ENCODE data around the gene SSBP1. TPM values are rescaled to one million over a fixed set of nuclear protein-coding genes. Genes with fewer than 3 reads are reported as not detected.
"Not testable (repeated sequence)": the region's sequence is repeated elsewhere in the genome, so short reads cannot be mapped to it uniquely, and the experiment has no call there.

The SSBP1 gene
- total RNA-seq, 2 donors from 2014 or later = 139 to 213 TPM

DNA sequence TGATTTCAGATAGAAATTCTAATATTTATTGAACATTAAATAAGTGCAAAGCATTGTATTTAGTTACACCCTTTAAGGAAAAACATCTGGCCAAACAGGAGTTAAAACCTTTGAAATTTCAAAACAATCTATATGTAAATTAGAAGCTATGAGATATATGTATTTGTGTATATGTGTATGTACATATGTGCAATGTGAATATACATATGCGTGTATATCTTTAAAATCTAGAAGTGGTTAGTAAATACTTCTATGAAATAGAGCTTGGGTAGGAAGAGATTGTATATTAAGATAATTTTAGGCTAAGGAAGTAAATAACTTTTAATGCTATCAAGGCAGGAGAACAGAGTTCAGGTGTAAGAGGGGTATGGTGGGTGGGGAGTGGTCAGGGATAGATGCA lies 20.7 kb upstream of the SSBP1 start:
- Mint-ChIP-seq H3K4me1 (no peaks in the 10 kb centered on the region), H3K36me3 (ENCODE audit: low read depth) (no peaks in the 10 kb centered on the region), H3K27ac (no peak overlapping the region), H3K9me3 (no peaks in the 10 kb centered on the region), H3K27me3 (no peaks in the 10 kb centered on the region), H3K4me3 (no peak overlapping the region)
- no peak for ATAC-seq (replicated peaks)

DNA sequence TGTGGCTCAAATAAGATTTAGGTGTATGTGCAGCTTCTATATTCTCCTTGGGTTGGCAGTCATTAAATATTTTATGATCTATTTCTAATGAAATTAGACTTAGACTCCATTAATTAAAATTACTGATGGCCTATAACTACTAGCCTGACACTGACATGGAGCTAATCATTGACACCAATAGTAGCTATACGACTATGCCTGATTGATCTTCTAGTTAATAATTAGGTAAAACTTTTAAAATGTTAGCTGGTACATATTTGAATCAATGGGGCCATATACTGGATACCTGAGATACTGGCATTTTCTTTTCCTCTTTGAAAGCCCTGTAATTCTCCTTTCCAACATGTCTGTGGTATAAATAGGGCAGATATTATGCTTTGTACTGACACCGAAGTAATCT lies 15.6 kb upstream of the SSBP1 start:
- Mint-ChIP-seq H3K36me3 (ENCODE audit: low read depth) (no peaks in the 10 kb centered on the region), H3K27ac (no peak overlapping the region), H3K4me1 (no peaks in the 10 kb centered on the region), H3K4me3 (no peak overlapping the region), H3K9me3 (no peaks in the 10 kb centered on the region), H3K27me3 (no peaks in the 10 kb centered on the region)
- ATAC-seq (replicated peaks) = no peak

DNA sequence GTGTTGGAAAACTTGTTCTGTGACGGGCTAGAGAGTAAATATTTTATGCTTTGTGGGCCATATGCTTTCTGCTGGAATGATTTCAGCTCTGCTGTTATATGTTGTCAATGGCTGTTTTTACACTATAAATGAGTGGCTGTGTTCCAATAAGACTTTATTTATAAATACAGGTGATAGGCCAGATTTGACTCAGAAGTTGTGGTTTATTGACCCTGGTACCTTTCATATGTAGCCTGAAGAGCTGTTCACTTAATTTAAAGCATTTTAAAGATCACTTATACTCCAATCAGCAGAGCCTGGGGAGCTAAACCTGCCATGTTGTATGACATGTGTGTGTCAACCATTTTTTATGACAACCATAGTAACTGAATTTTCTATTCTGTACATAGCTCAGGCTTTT lies 9.1 kb upstream of the SSBP1 start:
- Mint-ChIP-seq H3K36me3 (ENCODE audit: low read depth) (no peaks in the 10 kb centered on the region), H3K9me3 (no peaks in the 10 kb centered on the region), H3K4me3 (no peak overlapping the region), H3K4me1 (no peaks in the 10 kb centered on the region), H3K27me3 (no peaks in the 10 kb centered on the region), H3K27ac (no peak overlapping the region)
- no peak for ATAC-seq (replicated peaks)

DNA sequence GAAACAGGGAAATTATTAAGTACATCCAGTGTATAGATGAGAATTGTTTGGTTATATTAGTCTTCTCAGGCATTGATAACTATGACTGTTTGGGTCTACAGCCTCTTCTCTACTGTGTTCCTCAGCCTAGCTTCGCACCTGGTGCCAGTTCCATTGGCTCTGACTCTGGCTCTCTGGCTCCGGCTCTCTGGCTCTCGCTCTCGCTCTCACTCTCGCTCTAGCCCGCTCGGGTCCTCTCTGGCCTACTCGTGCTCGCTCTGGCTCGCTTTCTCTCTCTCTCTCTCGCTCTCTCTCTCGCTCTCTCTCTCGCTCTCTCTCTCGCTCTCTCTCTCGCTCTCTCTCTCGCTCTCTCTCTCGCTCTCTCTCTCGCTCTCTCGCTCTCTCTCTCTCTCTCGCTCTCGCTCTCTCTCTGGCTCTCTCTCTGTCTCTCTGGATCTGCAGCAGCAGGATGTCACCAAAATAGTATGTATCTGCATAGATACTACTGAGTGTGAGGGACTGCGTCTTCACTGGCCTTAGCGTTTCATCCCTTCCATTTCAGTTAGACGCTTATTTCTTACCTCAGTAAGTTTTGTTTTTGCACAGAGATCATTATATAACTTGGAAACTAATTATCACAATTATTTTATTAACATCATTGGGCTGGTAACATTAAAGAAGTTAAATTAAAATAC lies 6.5 kb upstream of the SSBP1 start:
- no peaks in the 10 kb centered on the region for H3K9me3 Mint-ChIP-seq
- no peaks in the 10 kb centered on the region for H3K4me1 Mint-ChIP-seq
- no peak overlapping the region for H3K27ac Mint-ChIP-seq
- H3K36me3 Mint-ChIP-seq (ENCODE audit: low read depth) = no peaks in the 10 kb centered on the region
- no peak overlapping the region for H3K4me3 Mint-ChIP-seq
- no peak for ATAC-seq (replicated peaks)
- no peaks in the 10 kb centered on the region for H3K27me3 Mint-ChIP-seq

DNA sequence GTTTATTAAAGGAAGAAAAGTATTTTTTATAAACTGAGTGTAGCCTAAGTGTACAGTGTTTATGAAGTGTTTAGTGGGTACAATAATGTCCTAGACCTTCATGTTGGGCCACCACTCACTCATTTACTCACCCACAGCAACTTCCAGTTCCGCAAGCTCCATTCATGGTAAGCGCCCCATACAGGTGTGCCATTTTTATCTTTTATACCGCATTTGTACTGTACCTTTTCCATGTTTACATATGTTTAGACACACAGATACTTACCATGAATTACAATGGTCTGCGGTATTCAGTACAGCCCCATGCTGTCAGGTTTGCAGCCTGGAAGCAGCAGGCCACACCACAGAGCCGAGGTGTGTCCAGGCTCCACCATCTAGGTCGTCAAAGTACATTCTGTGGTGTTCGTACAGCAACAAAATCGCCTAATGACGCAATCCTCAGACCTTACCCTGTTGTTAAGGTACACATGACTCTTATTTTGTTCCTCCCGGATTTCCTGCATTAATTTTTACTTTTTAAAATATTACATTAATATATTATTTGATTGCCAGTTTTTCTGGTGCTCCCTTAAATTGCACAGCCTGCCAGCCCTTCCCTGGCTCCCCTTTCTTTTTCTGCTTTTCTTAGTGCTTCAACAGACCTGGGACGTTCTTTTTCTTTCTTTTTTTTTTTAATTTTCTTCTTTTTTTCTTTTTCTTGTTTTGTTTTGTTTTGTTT lies 881 bp upstream of the SSBP1 start:
- H3K27me3 Mint-ChIP-seq = no peaks in the 10 kb centered on the region
- peaks cover 47% of the 10 kb centered on the region for H3K36me3 Mint-ChIP-seq (ENCODE audit: low read depth)
- no peak for ATAC-seq (replicated peaks)
- H3K27ac Mint-ChIP-seq = peak overlapping the region; percentile 97
- H3K9me3 Mint-ChIP-seq = no peaks in the 10 kb centered on the region
- peaks cover 22% of the 10 kb centered on the region for H3K4me1 Mint-ChIP-seq
- peak overlapping the region; percentile 96 for H3K4me3 Mint-ChIP-seq

DNA sequence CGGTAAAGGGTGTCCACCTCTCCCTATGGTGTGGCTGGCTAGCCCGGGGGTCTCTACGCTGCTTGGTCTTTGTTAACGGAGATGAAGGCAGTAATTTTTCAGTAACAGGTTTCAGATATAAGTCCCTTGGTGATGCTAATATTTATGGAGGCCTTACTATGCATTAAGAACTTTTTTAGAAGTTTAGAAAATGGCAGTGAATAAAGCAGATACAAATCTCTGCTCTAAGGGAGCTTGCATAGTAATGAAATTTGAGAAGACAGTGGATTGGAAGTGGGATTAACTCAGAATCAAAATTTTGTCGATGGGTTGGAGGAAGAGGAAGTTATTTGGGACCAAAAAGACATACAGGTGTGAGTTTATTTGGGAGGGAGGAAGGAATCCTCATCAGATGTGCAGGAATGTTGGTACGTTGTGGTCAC lies 445 bp downstream of the SSBP1 start:
- Mint-ChIP-seq H3K9me3 (no peaks in the 10 kb centered on the region), H3K4me3 (peak overlapping the region; percentile 96), H3K4me1 (peaks cover 30% of the 10 kb centered on the region), H3K27me3 (no peaks in the 10 kb centered on the region), H3K36me3 (ENCODE audit: low read depth) (peaks cover 60% of the 10 kb centered on the region), H3K27ac (peak overlapping the region; percentile 97)
- ATAC-seq (replicated peaks) = no peak

DNA sequence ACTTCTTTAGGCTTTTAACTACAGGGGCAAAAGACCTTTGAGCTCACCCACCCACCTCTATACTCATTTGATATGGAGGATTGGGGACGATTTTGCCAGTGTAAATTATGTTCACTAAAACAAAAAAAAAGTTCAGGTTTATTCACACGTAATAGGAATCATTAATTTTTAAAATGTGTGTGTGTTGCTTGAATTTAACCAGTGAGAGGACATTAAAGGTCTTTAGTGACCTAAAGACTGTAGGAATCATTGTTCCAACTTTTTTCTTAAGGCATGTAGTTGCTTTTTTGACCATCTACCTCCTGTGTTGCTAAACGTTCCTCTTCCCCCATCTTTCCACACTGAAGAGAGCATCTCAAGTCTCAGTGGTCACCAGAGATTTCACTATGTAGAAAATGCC lies 1.1 kb downstream of the SSBP1 start:
- peaks cover 66% of the 10 kb centered on the region for H3K36me3 Mint-ChIP-seq (ENCODE audit: low read depth)
- peak overlapping the region; percentile 96 for H3K4me3 Mint-ChIP-seq
- H3K9me3 Mint-ChIP-seq = no peaks in the 10 kb centered on the region
- peak overlapping the region; percentile 97 for H3K27ac Mint-ChIP-seq
- ATAC-seq (replicated peaks) = no peak
- peaks cover 33% of the 10 kb centered on the region for H3K4me1 Mint-ChIP-seq
- H3K27me3 Mint-ChIP-seq = no peaks in the 10 kb centered on the region

DNA sequence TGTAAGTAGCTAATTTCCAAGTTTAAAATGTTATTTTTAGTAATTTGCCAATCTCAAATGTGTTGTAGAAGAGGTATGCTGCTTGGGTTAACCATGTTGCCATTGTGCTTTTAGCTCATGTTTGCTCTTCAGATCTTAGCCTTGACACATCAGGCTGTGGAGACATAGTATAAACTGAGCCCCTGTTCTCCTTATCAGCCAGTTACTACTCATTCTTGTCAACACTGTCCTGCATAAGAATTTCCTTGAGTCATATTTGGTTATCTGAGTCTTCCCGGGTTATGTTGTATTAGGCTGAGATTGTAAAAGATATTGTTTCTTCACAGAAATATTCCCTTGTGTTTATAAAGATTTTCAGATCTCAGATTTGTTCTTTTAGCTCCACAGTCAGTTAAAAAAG lies 4.1 kb downstream of the SSBP1 start:
- Mint-ChIP-seq H3K4me3 (no peak overlapping the region), H3K27me3 (no peaks in the 10 kb centered on the region), H3K36me3 (ENCODE audit: low read depth) (peaks cover 96% of the 10 kb centered on the region), H3K4me1 (peaks cover 33% of the 10 kb centered on the region), H3K27ac (peak overlapping the region; percentile 40), H3K9me3 (no peaks in the 10 kb centered on the region)
- no peak for ATAC-seq (replicated peaks)

DNA sequence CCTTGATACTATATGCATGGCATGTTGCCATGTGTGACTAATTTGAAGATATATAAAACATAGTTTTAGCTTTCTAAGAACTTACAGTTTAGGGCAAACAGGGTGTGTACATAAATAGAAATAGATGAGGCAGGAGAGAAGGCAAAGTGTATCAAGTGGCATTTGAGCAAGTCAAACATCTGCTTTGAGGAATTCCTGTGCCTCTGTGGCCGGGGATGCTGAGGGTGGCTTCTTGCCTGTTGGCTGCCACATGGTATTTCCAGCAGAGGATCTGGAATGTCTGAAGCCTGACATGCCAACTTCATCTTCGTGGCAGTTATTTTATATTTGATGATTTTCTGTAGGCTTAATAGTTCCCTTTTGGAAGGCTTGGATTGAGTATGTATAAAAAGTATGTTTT lies 6.0 kb downstream of the SSBP1 start:
- peak overlapping the region; percentile 32 for H3K27ac Mint-ChIP-seq
- no peaks in the 10 kb centered on the region for H3K9me3 Mint-ChIP-seq
- ATAC-seq (replicated peaks) = no peak
- H3K4me1 Mint-ChIP-seq = peaks cover 28% of the 10 kb centered on the region
- H3K36me3 Mint-ChIP-seq (ENCODE audit: low read depth) = peaks cover 99% of the 10 kb centered on the region
- H3K27me3 Mint-ChIP-seq = no peaks in the 10 kb centered on the region
- H3K4me3 Mint-ChIP-seq = no peak overlapping the region

DNA sequence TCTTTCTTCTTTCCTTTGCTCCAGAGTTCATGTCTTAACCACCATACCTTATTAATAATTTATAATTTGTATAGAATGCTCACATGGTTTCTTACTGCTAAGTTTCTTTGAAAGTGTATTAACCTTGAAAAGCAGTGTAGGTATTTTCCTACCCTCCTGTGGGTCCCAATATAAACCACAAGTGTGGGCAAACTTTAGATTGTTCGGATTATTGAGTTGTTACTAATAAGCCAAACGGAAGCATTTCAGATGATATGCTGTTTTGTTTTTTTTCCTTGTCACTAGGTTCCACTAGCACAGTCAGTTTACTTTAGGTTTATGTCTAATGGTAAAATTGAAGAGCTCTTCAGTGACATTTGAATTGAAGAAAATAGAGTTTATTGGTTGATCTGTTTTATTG lies 10.2 kb downstream of the SSBP1 start:
- Mint-ChIP-seq H3K27ac (no peak overlapping the region), H3K9me3 (peaks cover 13% of the 10 kb centered on the region)
- no peak for ATAC-seq (replicated peaks)

DNA sequence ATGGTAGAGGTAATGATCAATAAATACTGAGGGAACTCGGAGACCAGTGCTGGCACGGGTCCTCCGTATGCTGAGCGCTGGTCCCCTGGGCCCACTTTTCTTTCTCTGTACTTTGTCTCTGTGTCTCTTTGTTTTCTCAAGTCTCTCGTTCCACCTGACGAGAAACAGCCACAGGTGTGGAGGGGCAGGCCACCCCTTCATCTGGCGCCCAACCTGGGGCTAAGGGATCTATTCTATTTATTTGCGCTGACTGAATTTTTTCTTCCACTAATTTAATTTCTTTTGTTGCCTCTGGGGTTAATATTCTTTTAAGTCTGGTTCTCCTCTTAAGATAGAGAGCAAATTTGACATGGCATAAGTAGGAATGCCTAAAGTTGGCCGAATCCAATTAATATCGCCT lies 13.7 kb downstream of the SSBP1 start:
- not testable (repeated sequence) for H3K27ac Mint-ChIP-seq; H3K27me3 Mint-ChIP-seq; ATAC-seq (replicated peaks); H3K4me1 Mint-ChIP-seq; H3K4me3 Mint-ChIP-seq
- Mint-ChIP-seq H3K36me3 (ENCODE audit: low read depth) (peaks cover 99% of the 10 kb centered on the region), H3K9me3 (peaks cover 13% of the 10 kb centered on the region)

More for the DNA sequence above, 10.2 kb downstream of the SSBP1 start:
- Mint-ChIP-seq H3K4me3 (no peak overlapping the region), H3K27me3 (no peaks in the 10 kb centered on the region), H3K4me1 (peaks cover 5% of the 10 kb centered on the region), H3K36me3 (ENCODE audit: low read depth) (peaks cover 99% of the 10 kb centered on the region)

DNA sequence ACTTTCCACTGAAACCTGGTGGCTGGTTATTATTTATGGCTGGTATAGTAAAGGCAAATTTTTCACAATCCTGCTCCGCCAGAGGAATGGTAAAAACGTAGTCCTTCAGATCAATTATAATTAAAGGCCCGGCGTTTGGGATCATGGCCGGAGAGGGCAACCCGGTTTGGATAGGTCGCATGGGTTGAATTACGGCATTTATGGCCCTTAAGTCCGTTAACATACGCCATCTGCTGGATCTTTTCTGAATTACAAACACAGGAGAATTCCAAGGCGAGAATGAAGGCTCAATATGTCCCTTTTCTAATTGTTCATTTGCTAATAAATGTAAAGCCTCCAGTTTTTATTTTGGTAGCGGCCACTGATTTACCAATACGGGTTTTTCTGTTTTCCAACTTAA lies 14.5 kb downstream of the SSBP1 start:
- no peak for ATAC-seq (replicated peaks)
- H3K4me3 Mint-ChIP-seq = no peak overlapping the region
- no peaks in the 10 kb centered on the region for H3K27me3 Mint-ChIP-seq
- H3K9me3 Mint-ChIP-seq = peaks cover 13% of the 10 kb centered on the region
- peaks cover 3% of the 10 kb centered on the region for H3K4me1 Mint-ChIP-seq
- H3K36me3 Mint-ChIP-seq (ENCODE audit: low read depth) = peaks cover 100% of the 10 kb centered on the region
- H3K27ac Mint-ChIP-seq = no peak overlapping the region

DNA sequence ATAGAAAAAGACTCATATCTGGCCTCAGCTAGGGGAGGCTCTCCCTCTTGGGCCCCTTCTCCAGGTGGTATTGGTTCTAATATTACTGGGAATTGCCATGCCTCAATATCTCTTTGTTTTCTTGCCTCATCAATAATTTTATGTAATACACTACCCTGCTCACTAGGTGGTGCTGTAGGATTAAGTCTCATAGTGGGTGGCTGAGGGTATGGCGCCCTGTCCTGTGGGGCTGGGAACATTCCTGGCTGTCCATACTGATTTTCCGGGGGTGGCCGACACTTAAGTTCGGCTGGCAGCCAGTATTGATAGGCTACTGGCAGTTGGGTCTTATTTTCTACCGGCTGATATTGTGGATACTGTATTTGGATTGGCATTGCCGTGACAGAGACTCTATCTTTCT lies 16.8 kb downstream of the SSBP1 start:
- Mint-ChIP-seq H3K36me3 (ENCODE audit: low read depth) (peaks cover 100% of the 10 kb centered on the region), H3K4me1 (peaks cover 3% of the 10 kb centered on the region), H3K27me3 (no peaks in the 10 kb centered on the region), H3K4me3 (no peak overlapping the region), H3K27ac (no peak overlapping the region), H3K9me3 (peaks cover 13% of the 10 kb centered on the region)
- no peak for ATAC-seq (replicated peaks)

DNA sequence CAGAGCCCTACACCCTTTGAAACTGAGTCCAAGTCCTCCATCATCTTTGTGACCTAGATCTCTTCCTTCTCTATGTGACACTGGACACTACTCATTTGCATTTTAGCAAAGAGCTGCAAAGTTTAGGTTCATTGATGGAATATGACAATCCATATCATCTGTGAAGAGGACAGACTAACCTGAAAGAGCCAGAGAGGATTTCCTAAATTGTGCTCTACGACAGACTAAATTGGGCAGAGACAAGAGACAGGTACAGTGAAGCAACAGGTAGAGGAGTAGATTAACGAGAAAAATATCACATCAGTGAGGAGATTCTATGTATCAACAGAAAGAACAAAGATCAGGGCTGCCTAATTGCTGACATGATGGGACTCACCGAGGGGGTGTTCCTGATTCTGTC lies 25.6 kb downstream of the SSBP1 start, which contains the start of gene TAS2R3:
TAS2R3 (plus strand) TSS at position 301 of the 400 bp plus-strand sequence; CDS start at position 363, 62 bp downstream.
- Mint-ChIP-seq H3K36me3 (ENCODE audit: low read depth) (peaks cover 59% of the 10 kb centered on the region), H3K27ac (no peak within 1 kb of the TSS), H3K4me1 (peaks cover 4% of the 10 kb centered on the region), H3K9me3 (no peaks in the 10 kb centered on the region), H3K27me3 (no peaks in the 10 kb centered on the region), H3K4me3 (no peak within 1 kb of the TSS)
- ATAC-seq (replicated peaks) = no peak

DNA sequence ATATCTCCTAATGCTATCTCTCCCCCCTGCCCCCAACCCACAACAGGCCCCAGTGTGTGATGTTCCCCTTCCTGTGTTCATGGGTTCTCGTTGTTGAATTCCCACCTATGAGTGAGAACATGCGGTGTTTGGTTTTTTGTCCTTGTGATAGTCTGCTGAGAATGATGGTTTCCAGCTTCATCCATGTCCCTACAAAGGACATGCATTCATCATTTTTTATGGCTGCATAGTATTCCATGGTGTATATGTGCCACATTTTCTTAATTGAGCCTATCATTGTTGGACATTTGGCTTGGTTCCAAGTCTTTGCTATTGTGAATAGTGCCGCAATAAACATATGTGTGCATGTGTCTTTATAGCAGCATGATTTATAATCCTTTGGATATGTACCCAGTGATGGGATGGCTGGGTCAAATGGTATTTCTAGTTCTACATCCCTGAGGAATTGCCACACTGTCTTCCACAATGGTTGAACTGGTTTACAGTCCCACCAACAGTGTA lies 32.0 kb downstream of the SSBP1 start:
- ATAC-seq (replicated peaks); H3K27me3 Mint-ChIP-seq: not testable (repeated sequence)
- H3K36me3 Mint-ChIP-seq (ENCODE audit: low read depth) = peaks cover 31% of the 10 kb centered on the region

More for the DNA sequence above, 32.0 kb downstream of the SSBP1 start:
- not testable (repeated sequence) for H3K27ac Mint-ChIP-seq, H3K4me1 Mint-ChIP-seq, H3K4me3 Mint-ChIP-seq, H3K9me3 Mint-ChIP-seq

All from activated T-helper 17 cell treated with anti-CD3 and anti-CD28 coated beads, Interleukin-2, amount 50 U/mL, for 72 hours (primary cell).